Suppressor macrophage treated with lipopolysaccharide for 4 hours (primary cell): ENCODE measurements around the gene PM20D2.

ENCODE experiments used
- DNase-seq: peaks from one replicate; pipeline ENCODE4 v3.0.0-alpha.2; 2020

Gene PM20D2

GRCh38 chr6:89209457-89209856 lies 63.6 kb downstream of the PM20D2 start:
- no peak for DNase-seq

GRCh38 chr6:89212472-89212871 lies 66.6 kb downstream of the PM20D2 start:
- no peak for DNase-seq

- DNase-seq: no peak
These were observed 68.3 kb downstream of the PM20D2 start for GRCh38 chr6:89214197-89214596.
